Measurements from ENCODE around the gene U2AF2. TPM values are rescaled to one million over a fixed set of nuclear protein-coding genes. Genes with fewer than 3 reads are reported as not detected.
A peak's percentile ranks its signal among the peaks of the same experiment; 100 is the strongest.

The U2AF2 gene
- total RNA-seq, 1 experiment from 2014 or later = 323 TPM

DNA sequence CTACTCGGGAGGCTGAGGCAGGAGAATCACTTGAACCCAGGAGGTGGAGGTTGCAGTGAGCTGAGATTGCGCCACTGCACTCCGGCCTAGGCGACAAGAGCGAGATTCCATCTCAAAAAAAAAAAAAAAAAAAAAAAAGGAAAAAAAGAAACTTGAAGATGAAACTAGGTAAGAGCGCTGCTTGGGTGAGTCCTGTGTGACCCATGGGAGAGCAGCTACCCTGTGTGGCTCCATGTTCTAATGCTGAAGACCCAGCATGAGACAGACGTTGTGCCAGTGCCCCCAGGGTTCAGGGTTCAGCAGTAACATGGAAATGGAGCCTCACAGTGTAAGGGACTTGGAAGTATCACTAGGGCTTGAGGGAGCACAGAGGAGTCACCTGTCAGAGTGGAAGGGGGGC, 36.4 kb upstream of the U2AF2 start:
- POLR2A ChIA-PET (ENCODE audit: unreplicated experiment) = no interaction called here

DNA sequence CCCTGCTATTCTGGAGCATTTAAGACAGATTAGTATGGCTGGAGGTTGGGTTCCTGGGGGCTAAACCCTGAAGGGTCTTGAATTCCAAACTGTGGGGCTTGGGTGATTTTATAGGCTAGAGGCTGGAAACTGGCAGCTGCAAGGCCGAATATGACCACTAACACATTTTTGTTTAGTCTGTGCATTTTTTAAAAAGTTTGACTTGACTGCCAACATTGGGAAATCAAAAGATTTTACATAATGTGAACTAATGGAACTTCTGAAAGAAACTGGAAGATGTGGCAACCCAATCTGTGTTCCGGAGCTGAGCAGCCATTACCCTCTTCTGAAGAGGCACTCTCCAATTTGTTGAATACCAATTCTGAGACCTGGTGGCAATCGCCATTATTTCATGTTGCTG, 35.5 kb upstream of the U2AF2 start:
- no peaks in the 10 kb centered on the region for H3K9me3 ChIP-seq (ENCODE audit: insufficient read depth, low read depth)
- intact Hi-C loops (cut with micrococcal nuclease; ENCODE audit: unreplicated experiment) = no loop called here
- H3F3A ChIP-seq (ENCODE audit: insufficient read depth, low read depth) = peaks cover 35% of the 10 kb centered on the region
- BruUV-seq (replicated peaks) = TSS peak; percentile 3
- no peak for TF ChIP-seq EZH2 (IDR thresholded peaks at IDR 0.05; ENCODE audit: low read depth)
- TF ChIP-seq, protein P1, sequence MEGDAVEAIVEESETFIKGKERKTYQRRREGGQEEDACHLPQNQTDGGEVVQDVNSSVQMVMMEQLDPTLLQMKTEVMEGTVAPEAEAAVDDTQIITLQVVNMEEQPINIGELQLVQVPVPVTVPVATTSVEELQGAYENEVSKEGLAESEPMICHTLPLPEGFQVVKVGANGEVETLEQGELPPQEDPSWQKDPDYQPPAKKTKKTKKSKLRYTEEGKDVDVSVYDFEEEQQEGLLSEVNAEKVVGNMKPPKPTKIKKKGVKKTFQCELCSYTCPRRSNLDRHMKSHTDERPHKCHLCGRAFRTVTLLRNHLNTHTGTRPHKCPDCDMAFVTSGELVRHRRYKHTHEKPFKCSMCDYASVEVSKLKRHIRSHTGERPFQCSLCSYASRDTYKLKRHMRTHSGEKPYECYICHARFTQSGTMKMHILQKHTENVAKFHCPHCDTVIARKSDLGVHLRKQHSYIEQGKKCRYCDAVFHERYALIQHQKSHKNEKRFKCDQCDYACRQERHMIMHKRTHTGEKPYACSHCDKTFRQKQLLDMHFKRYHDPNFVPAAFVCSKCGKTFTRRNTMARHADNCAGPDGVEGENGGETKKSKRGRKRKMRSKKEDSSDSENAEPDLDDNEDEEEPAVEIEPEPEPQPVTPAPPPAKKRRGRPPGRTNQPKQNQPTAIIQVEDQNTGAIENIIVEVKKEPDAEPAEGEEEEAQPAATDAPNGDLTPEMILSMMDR (conservative IDR thresholded peaks at IDR 0.05) = no peak
- no peaks in the 10 kb centered on the region for H3K79me2 ChIP-seq (ENCODE audit: low read depth)
- H3K4me1 ChIP-seq (replicated peaks; ENCODE audit: insufficient read depth) = peaks cover 5% of the 10 kb centered on the region; the same call in 1 of the 2 replicates
- no peaks in the 10 kb centered on the region for H3K9me2 ChIP-seq (ENCODE audit: insufficient read depth)
- H3K27ac ChIP-seq = no peak overlapping the region
- H3K4me2 ChIP-seq = no peak overlapping the region
- H3K27me3 ChIP-seq (ENCODE audit: insufficient read depth, low read depth) = no peaks in the 10 kb centered on the region
- ChIA-PET CTCF (interaction anchor here (0.7 kb wide), 1 partner anchor 116 kb away, joined by 14 read pairs; no protein-coding TSS in a partner anchor), POLR2A (ENCODE audit: unreplicated experiment) (interaction anchor here (0.7 kb wide), 1 partner anchor 106 kb away, joined by 4 read pairs; no protein-coding TSS in a partner anchor)
- no peak overlapping the region for H3K4me3 ChIP-seq
- H2AFZ ChIP-seq = no peak overlapping the region
- H4K20me1 ChIP-seq (ENCODE audit: insufficient read depth) = peaks cover 10% of the 10 kb centered on the region
- no peak for DNase-seq
- H3K36me3 ChIP-seq (ENCODE audit: low read depth) = peaks cover 3% of the 10 kb centered on the region; the same call in 1 of the 2 replicates

More for the DNA sequence above, 36.4 kb upstream of the U2AF2 start:
- TF ChIP-seq, protein P1 (conservative IDR thresholded peaks at IDR 0.05) = no peak
- no peak for TF ChIP-seq EZH2 (IDR thresholded peaks at IDR 0.05; ENCODE audit: low read depth)
- peaks cover 3% of the 10 kb centered on the region; the same call in 1 of the 2 replicates for H3K36me3 ChIP-seq (ENCODE audit: low read depth)
- H3K27ac ChIP-seq = no peak overlapping the region
- CTCF ChIA-PET = interaction anchor here (0.7 kb wide), 2 partner anchors 15 to 115 kb away, joined by 3 to 14 read pairs; no protein-coding TSS in a partner anchor
- H3K4me2 ChIP-seq = no peak overlapping the region
- no peak overlapping the region for H2AFZ ChIP-seq
- intact Hi-C loops (cut with micrococcal nuclease; ENCODE audit: unreplicated experiment) = no loop called here
- H3K9me3 ChIP-seq (ENCODE audit: insufficient read depth, low read depth) = no peaks in the 10 kb centered on the region
- H4K20me1 ChIP-seq (ENCODE audit: insufficient read depth) = peaks cover 5% of the 10 kb centered on the region
- H3K4me1 ChIP-seq (replicated peaks; ENCODE audit: insufficient read depth) = no peaks in the 10 kb centered on the region
- no TSS peak for BruUV-seq (replicated peaks)
- no peak overlapping the region for H3K4me3 ChIP-seq
- no peak for DNase-seq
- H3K9me2 ChIP-seq (ENCODE audit: insufficient read depth) = no peaks in the 10 kb centered on the region
- H3F3A ChIP-seq (ENCODE audit: insufficient read depth, low read depth) = peaks cover 30% of the 10 kb centered on the region
- no peaks in the 10 kb centered on the region for H3K79me2 ChIP-seq (ENCODE audit: low read depth)
- H3K27me3 ChIP-seq (ENCODE audit: insufficient read depth, low read depth) = no peaks in the 10 kb centered on the region

DNA sequence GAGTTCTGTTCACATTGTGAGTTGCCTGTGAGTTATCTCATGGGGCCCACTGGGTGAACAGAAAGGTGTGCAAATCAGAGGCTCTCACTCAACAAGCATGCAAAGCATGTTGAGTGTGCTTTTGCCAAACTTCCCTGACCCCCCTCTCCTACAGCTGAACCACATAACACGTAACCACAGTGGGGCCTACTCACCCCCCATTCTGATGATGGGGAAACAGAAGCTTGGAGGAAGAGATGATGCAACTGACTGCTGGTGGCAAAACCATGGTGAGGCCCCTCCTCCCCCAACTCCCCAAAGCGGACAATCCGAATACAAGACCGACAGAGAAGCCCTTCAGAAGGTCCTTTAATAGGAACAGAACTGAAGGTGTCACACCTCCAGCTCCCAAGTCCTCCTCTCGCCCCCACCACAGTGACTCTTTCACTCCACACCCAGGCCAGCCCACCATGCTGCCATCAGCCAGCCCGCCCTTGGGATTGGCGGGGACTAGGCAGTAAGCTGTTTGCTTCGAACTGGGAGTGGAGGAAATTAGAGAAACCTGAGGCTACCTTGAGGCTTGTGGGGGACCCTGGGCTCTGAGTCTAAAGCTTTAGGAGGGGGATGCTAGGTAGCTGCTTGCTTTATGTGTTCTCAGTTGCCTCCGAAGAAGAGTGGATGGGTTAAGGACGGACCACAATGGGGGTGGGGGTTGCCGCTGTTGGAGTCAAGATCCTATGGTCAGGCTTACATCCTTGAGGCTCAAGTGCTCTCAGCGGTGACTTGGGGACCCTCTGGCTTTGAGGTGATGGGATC, 34.2 kb upstream of the U2AF2 start:
- DNase-seq = no peak
- ChIA-PET POLR2A (ENCODE audit: unreplicated experiment) (no interaction called here), CTCF (interaction anchor here (0.6 kb wide), 1 partner anchor 10 kb away, joined by 6 read pairs; no protein-coding TSS in a partner anchor)
- intact Hi-C loops (cut with micrococcal nuclease; ENCODE audit: unreplicated experiment) = no loop called here
- Histone ChIP-seq H3K9me2 (ENCODE audit: insufficient read depth) (no peaks in the 10 kb centered on the region), H3K4me3 (no peak overlapping the region), H3K27ac (no peak overlapping the region), H3K9me3 (ENCODE audit: insufficient read depth, low read depth) (no peaks in the 10 kb centered on the region), H3F3A (ENCODE audit: insufficient read depth, low read depth) (peaks cover 35% of the 10 kb centered on the region), H3K4me1 (replicated peaks; ENCODE audit: insufficient read depth) (peaks cover 14% of the 10 kb centered on the region), H3K27me3 (ENCODE audit: insufficient read depth, low read depth) (no peaks in the 10 kb centered on the region), H2AFZ (no peak overlapping the region), H4K20me1 (ENCODE audit: insufficient read depth) (peaks cover 10% of the 10 kb centered on the region), H3K36me3 (ENCODE audit: low read depth) (0 out of 2 replicates have a peak, but pooled peaks cover 3% of the 10 kb centered on the region), H3K79me2 (ENCODE audit: low read depth) (no peaks in the 10 kb centered on the region), H3K4me2 (no peak overlapping the region)
- TF ChIP-seq EZH2 (IDR thresholded peaks at IDR 0.05; ENCODE audit: low read depth) = no peak
- TF ChIP-seq, protein P1 (conservative IDR thresholded peaks at IDR 0.05) = no peak
- BruUV-seq (replicated peaks) = TSS peak; percentile 4
